NK-92 treated with Interleukin-12 subunit alpha and Interleukin-12 subunit beta, amount 100 ng/mL, for 24 hours (cell line): ENCODE data around the gene PPM1H.

Experiments used
- DNase-seq: peaks from one replicate; lab custom pipeline; 2025; lab: John Stamatoyannopoulos, UW

Gene PPM1H

DNA sequence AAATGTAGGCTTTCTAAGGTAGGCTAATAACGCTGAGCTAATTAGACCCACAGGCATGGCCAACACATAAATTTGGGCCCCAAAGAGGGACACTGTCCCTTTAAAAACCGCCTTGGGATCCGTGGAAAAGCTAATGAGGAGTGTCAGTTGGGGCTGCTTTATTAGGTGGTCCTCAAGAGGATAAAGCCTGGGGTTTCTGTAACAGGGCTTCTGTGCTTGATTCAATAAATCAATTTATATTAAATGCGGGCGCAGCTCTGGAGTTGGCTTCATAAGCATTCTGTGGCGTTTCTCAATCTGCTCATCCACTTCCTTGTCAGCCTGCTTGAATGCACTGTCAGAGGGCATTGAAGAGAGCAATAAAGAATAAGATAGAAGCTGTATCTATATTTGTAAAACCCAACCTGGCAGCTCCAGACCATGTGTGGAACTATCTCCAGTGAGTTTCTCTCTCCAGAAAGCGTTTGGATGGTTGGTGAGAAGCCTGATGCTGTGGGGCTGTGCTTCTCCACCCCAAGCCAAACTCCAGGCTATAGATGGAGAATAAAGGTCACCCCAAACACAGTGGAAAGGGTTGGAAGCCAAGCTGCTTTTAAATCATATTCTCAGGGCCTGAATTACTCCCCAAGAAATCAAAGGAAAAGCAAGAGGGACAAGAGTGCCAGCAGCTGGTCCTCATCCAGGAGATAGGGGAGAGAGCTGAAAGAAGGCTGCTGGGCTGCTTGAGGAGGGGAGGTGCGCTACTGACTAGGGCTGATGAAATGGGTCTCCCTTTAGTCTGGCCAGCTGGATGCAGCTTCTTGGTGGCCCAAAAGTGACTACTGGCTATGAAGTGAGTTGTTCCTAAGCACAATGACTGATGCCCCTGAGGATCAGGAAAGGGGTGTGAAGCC lies 222.0 kb downstream of the PPM1H start:
- no peak for DNase-seq

DNA sequence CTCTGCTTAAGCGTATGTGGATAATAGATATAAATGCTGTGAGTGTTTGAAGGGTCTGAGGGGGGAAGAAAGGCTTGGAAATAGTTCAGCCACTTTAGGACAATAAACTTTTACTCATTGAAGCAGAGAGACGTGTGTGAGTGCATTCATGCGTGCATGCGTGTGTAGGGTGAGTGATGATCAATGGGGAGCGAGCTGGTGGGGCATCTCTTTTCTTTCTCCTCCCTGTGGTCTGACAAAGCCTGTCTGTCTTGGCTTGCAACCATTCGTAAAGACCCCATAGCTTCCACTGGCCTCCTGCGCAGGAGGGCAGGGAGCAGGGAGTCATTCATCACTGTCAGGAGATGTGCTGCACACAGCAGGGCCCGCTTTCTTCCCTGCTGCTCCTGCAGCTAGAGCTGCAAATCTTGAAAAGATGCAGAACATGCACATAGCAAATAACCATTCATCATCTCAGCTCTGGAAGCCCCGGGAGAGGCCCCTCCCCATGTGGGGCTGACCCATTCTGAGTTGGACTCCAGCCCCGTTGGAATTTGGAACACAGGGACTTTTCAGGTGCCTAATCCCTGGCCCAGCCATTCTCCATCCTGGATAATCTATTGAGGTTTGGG lies 223.2 kb downstream of the PPM1H start:
- DNase-seq: no peak

DNA sequence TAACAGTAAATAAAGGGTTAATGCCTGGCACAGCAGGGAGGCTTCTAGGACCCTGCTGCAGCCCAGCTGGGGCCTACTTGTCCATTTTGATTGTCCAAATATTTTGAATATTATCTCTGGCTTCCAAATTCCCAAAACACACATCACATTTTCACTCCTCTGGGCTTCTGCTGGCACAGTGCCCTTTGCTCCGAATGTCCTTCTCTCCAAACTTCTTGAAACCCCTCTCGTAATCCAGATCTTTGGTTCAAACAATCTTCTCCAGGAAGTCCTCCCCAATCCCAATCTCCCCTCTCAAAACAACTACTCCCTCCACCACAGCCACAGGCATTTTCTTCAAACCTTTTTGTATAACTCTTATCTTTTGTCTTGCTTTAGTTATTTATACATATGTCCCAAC lies 225.6 kb downstream of the PPM1H start:
- no peak for DNase-seq

DNA sequence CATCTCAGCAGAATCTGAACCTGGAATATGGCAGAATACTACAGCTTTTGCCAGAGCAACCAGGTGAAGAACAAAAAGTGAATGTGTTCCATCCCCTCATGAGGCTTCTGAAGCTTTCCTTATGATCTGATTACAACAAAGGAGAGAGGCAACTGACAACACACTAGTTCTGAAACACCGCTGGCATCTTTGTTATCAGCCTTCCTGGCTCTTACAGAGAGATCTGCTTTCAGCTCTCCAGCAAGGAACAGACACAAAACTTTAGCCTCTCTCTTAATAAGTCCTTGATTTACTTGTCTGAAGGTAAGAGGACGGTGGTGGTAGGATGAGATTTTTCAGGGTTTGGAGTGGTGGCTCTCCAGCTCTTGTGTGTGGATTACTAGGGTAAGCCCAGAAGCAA lies 227.0 kb downstream of the PPM1H start:
- no peak for DNase-seq

DNA sequence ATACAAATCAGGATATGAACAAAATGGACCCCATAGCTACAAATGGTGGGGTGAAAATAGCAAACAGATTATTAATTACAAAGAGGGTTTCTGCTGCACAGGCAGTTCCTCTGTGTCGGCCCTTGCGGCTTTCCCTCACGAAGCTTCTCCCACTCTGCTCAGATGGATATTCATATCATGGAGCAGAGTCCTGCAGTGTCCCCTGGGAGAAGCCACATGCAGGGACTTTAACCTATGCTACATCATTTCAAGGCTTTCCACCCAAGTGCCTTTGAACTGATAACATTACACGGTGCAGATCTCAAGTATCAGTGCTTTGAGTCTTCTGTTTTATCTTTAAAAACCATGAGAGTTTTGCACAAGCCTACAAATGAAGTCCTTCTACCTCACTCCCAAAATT lies 229.1 kb downstream of the PPM1H start:
- DNase-seq: no peak

DNA sequence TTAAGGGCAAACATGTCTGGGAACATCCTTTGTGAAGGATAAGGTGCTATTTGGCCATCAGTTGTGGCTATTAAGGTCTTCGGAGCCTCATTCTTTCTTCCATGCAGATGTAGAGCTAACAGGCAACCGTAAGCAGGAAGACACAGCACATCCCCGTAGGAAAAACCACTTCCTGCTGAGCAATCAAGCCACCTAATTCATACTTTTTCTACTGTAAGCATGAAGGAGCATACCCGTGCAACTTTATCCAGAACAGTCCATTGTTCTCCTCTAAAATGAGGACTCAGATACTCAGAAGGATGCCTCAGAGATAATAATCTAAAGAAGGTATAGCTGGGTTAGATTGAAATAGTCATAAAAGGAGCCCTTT lies 232.0 kb downstream of the PPM1H start:
- no peak for DNase-seq

DNA sequence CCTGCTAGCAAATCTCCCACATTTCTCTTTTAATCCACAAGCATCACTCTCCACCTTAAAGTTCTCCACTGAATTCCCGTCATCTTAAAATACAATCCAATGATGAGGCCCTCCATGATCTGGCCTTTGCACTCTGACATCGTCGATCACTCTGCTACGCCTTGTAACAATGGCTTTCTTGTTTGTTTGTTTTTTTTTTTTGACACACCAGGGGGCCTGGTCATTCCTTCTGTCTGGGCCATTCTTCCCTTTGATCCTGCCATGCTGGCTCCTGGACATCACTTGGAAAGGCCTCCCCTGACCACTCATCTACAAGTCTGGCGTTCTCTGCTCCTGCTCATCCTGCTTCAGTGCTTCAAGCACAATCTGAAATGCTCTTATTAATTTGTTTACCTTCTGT lies 233.5 kb downstream of the PPM1H start:
- no peak for DNase-seq

DNA sequence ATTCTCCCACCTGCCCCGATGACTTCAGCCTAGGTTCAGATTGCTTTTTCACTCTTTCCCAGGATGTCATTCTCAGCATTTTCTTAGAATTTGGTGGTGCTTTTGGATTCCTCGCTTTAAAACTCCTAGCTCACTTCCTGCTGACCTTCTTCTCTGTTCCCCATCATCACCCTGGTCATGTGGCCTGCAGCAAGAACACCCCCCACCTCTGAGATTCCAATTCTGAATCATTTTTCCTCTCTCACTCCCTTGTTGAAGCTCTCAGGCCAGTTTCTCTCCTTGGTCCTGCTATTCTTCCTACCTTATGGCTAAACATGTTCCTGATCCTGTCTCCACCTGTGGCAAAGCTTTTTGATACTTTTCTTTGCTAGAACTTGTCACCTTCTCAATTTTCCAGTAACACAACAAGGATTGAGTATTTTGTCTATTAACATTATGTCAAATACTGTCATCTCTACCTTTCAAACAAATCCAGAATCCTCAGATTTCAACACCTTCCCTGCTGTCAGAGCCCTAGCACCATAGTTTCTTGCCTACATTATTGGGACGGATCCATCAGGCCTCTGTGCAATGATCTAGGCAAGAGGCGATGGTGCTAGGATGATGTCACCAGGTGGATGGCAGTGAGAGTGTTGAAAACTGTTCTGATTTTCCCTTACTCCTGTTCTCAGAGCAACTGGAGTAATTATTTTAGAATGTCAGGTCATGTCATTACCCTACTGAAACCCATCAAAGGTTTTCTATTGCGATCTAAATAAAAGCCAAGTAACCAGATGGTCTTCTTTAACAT lies 234.7 kb downstream of the PPM1H start:
- DNase-seq: no peak

DNA sequence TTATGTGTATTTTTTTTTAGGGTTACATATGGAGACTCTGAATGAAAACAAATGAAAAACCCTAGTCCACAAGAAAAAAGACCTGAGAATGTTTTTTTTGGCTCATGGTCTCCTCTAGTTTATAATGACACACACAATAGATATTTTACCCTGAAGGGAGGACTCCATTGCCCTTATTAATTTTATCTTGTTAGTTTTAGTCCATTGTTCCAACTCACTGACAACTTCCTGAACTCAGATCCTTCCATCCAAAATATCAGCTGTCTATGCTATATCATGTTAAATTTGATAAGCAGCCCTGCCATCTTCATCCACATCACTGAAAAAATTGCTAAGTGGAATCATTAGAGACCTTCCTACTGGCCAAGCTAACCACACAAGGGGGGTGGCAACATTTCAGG lies 236.2 kb downstream of the PPM1H start:
- no peak for DNase-seq

DNA sequence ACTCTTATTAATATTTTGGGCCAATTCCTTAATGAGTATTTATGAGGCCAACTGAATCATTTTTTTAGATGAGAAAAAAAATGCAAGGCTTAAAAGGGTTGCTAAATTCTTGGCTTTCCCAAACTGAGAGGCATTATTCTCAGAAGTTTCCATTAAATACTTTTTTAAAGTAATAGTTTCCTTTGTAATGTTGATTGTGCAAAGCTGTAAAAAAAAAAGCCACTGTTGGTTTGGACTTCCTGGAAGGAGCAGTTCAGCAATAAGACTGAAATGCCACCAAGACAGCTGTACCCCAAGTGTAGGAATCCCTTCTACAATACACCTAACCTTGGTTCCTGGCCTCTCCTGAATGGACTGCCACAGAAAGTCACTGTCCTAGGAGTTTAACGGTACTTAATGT lies 237.1 kb downstream of the PPM1H start:
- DNase-seq: no peak

DNA sequence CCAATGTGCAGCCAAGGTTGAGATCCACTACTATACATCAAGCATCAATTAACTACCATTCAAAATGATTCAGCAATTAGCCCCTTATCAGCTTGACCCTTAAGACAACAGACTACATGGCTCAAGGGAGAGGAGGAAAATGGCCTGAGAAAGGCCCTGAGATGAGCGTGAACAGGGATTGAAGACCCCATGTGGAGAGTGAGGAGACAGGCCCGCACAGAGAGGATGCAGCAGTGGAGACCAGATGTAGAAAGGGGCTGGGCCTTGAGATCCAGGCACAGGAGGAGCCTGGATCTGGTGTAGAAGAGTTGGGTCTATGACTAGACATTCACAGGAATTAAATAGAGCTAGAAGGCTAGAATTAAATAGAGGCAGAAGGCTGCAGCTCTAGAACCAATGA lies 239.3 kb downstream of the PPM1H start:
- no peak for DNase-seq

DNA sequence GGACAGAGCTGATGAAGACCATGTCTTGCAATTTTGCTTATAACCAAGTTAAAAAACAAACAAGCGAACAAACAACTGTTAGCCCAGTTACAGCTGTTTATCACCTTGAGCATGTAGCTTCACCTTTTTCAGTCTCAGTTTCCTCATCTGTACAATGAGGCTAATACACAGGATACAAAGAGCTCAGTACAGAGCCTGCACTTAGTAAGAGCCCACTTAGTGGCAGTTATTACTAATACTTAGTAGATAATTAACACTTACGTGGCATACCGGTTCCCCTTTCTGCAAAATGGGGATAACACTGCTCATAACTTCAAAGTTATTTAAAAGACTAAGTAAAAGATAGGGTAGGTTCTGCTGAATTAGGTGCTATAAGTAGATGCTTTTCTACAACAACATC lies 240.3 kb downstream of the PPM1H start:
- DNase-seq: no peak

DNA sequence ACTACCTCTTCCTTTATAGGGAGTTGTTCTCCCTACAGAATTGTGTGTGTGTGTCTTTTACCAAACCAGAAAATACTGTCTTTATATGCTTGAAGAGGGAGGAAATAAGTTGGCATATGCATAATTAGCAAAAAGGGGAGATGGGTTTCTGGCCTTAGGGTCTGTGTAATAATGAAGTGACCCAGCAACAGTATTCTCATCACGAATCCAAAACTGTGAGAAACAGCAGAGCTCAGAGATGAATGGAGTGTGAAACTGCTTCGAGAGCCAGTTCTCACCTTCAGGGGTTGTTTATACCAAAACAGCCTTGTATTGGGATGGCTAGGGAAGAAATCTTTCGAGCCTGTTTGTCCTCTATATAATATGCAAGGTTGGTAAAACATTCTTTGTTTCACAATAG lies 240.8 kb downstream of the PPM1H start:
- DNase-seq: no peak

DNA sequence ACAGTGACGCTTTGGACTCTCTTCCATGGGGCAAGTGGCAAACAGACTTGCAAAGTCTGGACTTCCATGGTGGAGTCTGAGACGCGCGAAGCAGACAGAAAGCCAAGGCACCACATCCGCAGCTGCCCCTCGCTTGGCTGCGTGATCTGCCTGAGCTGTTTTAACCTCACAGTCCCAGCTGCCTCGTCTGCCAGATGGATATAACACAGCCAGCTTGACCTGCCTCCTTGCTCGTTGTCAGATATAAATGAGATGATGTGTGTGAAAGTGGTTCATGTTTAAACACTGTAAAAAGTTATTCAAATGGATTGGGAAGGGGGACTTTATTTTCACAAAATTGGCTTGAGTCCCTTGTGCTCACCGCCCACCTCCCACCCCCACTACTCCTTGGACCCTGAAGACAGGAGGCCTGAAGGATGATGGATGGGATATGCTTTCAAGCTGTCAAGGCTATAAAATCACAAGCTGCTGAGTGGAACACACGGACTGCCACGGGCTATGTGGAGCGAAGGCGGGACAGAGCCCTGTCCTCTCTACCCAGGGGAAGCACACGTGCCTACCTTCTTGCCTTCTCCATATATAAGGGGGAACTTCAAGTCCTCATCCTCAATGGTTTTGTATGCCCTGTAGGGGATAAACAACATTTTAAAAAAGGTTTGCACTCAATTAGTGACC lies 241.4 kb downstream of the PPM1H start:
- DNase-seq: no peak

DNA sequence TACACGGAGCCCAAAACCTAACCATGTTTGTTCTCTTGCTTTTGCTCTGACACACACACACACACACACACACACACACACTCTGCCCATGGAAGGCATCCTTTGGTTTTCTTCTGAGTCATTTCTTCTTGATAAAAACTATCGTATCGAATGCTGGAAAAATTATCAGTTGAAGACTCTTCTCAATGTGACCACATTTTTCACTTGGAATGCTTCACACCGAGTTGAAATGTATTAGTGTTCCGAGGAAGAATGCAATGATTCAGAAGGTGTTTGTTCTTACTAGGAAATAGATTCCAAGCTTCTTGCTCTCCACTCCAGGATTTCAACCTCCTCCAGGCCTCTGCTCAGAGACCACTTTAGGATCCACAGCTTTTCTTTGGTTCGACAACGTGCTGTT lies 242.1 kb downstream of the PPM1H start:
- no peak for DNase-seq

DNA sequence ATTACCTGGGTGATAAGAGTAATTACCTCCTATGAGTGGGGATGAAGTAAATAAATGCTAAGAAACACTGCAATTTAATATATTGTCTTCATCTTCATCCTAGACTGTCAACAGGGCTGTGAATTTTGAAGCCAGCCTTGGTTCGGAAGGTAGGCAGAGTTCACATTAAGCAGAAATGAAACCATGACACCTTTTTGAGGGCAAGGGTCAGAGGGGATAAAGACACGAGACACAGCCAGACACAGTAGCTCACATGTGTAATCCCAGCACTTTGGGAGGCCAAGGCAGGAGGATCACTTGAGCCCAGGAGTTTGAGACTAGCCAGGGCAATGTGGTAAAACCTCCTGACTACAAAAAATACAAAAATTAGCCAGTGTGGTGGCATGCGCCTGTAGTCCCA lies 243.6 kb downstream of the PPM1H start:
- no peak for DNase-seq

DNA sequence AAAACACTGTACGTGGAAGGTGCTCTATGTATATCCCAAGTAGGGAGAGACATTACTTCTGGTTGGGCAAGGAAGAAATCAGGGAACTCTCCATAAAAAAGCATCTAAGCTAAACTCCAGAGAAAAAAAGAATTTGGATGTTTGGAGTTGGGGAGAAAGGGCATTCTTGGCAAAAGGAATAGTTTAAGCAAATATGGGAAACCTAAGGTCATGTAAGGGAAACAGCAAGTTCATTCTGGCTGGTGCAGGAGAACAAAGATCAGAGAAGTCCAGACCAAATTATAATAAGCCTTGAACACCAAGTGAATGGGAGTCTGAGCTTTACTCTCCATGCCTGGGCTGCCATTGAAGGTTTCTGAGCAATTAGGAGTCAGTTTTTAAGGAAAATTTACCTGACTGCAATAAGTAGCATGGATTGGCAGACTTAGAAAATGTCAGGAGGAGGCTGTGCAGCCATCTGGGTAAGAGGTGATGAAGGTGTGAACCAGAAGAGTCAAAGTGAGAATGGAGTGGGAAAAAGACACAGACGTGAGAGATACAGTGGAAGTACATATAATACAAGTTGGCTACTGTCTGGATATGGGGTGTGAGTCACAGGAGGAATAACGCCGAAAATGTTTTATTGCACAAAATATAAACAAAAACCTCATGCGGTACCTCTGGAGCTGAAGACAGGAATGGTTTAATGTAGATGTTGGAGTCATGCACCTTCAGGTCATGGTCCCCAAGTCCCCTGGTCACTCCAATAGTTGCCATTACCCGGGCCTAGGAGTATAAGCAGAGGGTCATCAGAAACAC lies 245.7 kb downstream of the PPM1H start:
- DNase-seq: no peak

DNA sequence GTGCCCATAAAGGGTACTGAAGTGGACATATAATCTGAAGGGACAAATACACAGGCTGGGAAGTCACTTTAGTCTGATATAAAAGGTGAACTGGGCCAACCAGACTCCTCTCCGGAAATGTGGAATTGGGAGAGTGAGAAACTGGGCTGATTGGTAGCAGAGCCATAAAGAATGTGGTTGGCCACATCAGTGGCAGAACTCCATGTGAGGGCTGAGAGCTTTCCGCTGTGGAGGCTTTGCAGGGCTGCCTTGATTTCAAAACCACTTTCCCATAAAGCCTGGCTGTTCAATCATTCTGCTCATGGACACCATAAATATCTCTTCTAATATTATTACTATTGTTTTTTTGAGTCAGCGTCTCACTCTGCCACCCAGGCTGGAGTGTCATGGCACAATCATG lies 248.0 kb downstream of the PPM1H start:
- DNase-seq: no peak

DNA sequence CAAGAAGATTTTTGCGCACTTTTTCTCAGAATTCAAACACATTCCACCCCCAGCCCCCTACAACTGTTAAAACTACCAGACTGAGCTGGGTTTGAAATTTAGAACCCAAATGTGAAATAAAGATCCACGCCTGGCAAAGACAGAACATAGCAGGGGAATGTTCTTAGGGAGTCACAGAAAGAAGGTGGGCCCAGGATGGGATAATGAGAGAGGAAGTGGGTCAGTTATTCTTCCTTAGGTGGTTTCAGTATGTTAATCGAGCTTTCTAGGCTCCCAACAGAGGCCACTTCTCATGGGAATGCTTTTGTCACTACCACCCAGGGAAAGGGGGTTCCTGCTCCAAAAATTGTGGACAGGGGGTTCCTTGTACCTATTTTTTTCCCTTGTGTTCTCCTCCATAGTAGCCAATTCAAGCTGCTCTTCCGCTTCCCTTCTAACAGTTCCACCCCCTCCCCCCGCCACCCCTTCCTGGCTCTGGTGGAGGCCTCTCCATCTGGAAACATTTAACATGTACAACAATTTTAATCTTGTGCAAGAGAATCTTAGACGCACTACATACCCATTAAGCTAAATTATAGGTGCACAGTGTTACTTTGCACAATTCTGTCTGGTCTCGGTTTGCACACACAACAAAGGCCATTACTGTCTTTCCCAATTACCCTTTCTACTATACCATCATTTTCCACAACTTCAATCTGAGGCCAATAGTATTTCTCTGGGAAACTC lies 250.2 kb downstream of the PPM1H start:
- DNase-seq: no peak

DNA sequence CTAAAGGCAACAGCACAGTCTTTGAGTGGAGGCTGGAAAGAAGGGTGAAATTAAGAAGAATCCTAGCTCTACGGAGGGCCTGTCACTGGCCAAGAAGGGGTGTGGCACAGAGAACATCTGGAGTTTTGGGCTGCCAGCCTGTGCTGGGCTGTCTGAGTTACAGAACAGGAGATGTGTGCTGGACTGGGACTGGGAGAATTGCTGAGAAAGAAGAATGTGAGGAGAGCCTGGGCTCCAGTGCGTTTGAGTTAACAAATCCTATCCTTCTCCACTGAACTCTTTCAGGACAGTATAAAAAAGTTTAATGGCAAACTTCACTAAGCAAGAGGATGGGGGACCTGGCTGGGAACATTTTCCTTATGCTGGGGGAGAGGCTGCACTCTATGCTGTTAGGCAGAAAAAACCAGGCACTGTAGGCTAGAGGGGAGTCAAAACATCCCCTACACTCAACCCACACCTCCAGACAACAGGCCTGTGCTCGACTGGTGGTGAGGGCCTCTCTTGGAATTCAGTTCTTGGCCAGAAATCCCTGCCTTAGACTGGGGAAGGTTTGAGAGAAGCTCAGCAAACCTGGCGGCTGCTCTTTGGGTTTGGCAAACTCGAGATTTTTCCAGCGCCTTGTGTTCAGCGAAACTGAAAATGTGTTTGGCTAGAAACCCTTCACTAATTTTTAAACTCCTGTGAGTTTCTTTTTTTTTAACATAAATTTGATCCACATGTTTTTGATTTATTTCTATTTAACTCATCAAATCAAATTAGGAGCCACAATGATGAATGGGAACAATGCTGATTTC lies 251.0 kb downstream of the PPM1H start:
- DNase-seq: no peak
